NCI-H82 treated with DMSO at 0.1 percent for 48 hours (cell line): ENCODE data around the gene KLHL7.
A peak's percentile ranks its signal among the peaks of the same experiment; 100 is the strongest.

Source experiments
- DNase-seq: peaks from one replicate; lab custom pipeline; 2025; ENCODE audit not compliant: unreplicated experiment; lab: John Stamatoyannopoulos, UW

Gene KLHL7, protein sequence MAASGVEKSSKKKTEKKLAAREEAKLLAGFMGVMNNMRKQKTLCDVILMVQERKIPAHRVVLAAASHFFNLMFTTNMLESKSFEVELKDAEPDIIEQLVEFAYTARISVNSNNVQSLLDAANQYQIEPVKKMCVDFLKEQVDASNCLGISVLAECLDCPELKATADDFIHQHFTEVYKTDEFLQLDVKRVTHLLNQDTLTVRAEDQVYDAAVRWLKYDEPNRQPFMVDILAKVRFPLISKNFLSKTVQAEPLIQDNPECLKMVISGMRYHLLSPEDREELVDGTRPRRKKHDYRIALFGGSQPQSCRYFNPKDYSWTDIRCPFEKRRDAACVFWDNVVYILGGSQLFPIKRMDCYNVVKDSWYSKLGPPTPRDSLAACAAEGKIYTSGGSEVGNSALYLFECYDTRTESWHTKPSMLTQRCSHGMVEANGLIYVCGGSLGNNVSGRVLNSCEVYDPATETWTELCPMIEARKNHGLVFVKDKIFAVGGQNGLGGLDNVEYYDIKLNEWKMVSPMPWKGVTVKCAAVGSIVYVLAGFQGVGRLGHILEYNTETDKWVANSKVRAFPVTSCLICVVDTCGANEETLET

DNA sequence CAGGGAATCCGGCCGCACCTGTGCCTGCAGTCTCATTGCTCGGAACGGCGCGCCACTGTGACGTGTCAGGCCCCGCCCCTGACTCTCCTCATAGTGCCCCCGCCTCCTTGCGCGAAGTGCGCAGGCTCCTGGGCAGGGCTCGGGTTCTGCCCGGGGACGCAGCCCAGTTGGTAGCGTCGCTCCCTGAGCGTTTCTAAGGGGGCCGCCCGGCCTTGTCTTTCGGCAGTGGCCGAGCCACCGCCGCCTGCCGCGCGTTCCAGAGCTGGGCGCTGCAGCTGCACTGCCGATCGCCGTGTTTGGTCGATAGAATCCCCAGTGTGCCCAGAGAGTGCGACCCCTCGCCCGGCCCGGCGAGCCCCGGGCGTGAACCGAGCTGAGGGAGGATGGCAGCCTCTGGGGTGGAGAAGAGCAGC lies at the start of gene KLHL7:
Gene KLHL7 (plus strand): TSS at position 142 of the 413 bp plus-strand sequence. CDS start 242 bp downstream, at position 384.
- DNase-seq, result peak; percentile 64

DNA sequence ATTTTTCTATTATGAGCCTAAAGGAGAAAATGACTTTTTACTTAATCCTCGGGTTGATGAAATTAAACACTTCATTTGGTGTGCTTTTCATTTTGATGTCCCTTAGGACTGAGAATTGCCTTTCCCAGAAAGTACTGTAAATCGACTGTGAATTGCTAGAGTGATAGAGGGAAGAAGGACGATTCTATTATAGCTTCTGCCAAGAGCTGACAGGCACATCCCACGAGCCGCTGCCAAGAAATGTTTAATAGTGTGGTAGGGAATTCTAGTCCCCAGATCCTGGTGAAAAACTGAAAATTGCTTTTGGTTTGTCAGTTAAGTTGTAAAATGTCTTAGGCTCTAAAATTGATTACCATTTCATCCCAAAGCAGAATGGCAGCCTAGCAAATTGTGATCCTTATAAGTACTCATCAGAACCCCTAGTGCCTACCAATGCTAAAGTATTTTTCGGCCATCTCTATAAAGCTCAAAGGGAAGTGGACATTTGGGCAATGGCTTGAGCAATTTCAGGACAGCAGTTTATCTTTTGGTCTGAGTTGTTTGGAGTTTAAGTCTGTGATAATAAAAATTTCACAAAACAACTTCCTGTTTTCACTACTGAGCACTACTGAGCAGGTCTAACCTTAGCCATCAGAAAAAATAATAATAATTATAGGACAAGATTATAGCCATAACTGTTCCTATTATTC lies 47.0 kb upstream of the KLHL7 start:
- no peak for DNase-seq

DNA sequence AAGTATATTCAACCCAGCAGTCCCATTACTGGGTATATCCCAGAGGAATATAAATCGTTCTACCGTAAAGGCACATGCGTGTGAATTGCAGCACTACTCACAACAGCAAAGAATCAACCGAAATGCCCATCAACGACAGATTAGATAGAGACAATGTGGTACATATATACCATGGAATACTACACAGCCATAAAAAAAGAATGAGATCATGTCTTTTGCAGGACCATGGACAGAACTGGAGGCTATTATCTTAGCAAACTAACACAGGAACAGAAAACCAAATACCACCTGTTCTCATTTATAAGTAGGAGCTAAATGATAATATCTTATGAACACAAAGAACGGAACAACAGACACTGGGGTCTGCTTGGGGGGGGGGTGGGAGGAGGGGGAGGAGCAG lies 44.3 kb upstream of the KLHL7 start:
- DNase-seq, result no peak

DNA sequence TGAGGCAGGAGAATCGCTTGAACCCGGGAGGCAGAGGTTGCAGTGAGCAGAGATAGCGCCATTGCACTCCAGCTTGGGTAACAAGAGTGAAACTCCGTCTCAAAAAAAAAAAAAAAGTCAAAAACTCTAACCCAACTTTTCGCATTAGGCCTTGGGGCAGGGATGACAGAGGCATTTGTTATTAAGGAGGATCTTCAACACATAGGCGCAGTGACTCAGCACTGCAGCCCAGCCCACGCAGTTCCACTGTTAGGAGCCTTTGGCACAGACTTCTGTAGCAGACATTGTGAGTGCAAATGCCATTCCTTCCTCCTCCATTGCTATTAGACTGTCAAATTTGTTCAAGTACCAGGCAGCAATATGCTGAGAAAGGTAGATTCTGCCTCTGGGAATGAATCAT lies 43.1 kb upstream of the KLHL7 start:
- DNase-seq, result no peak

DNA sequence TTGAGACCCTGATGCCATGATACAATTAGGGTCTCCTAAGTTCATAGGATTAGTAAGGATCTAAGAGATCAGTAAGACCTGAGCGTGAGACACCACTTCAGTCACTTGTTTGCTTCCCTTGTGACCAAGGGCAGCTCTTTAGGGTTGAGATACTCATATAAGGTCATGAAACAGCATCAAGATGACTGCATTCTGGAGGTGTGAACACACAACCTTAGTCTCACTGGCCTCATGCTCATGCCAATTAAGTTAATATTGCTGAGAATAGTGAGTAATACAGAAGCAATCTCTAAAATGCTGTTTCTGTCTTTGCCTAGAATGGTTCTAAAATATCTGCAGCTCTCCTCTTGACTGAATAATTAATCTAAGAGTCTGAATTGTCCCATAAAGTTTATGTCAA lies 39.6 kb upstream of the KLHL7 start:
- DNase-seq, result no peak

DNA sequence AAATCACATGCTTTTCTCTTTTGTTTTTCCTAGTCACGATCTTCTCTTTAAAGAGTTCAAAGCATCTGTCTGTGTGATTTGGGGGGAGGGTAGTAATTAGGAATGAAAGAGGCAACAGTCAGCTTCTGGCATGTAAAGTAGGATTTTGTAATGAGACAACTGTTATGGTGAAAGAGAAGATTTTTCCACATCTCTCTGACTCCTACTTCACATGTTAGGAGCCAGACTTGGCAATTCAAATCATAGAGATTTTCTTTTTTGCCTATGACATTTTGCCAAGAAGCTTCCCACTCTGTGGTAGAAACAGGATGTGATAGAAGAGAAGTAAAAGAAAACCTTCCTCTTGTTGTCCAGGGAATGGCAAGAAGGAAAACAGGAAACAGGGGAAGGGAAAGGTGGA lies 38.3 kb upstream of the KLHL7 start:
- no peak for DNase-seq

DNA sequence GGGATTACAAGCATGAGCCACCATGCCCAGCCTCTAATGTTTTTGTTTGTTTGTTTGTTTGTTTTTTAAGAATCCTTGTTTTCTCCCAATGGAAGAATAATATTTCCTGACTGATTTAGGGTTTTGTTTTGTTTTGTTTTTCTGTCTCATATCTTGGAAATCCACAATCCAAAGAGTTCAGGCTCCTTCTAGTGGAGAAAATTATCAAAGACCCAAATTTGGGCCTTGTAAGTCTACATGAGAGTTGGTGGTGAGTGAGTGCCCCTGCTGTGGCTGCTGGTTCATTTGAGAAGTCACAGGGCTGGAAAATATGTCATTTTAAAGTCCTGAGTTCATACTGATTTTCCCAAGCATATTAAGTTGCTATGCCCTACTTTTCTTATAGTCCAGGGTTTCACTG lies 33.5 kb upstream of the KLHL7 start:
- DNase-seq, result no peak

DNA sequence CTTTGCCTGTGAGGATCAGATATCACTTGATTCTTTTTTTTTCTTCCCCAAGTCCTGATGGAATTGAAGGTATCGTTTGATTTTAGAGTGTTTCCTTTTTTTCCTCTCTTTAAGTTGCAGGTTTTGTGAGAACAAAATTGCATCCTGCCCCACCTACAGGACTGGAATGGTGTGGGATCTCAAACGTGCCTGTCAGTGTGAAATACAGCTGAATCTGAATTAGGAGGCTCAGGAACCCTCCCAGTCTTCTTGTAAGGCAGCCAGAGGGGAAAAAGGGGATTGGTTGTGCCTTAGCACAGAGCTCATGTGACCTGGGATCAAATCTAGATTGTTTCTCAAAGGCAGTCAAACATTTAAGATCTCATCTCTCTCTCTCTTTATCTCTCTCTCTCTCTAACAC lies 32.7 kb upstream of the KLHL7 start:
- DNase-seq, result no peak

DNA sequence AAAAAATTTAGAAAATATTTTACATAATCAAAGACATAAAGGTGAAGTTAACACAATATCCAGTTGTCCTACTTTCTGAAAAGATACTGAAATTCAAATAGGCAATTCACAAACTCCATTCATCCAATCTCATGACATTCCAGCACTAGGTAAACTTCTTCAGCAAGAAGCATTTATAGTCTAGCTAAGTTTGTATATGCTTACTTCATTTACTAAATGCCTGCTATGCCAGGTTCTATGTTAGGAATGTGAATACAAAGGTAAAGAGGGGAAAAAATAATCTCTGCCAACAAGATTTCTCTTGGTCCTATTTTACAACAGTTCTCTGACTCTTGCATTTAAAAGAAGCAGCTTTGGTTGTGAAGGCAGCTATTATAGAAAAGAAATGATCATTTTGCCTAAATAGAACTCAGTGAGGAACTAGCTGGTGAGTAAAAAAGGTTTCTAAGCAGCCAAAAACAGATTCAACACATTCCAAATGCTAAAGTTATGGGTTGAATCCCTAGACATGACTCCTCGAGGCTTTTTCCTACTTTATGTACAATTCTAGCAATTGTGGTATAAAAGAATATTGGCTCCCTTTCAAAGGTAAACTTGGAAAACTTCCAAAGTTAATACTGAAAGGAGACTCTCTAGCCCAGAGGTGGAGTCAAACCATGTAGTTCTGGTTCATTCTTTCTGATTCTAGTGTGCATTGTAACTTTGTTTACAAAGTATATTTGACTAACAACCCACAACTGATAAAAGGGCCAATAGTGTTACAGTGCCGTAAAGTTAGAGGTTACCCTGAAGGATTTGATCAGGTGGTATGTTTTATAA lies 30.9 kb upstream of the KLHL7 start:
- DNase-seq, result no peak

DNA sequence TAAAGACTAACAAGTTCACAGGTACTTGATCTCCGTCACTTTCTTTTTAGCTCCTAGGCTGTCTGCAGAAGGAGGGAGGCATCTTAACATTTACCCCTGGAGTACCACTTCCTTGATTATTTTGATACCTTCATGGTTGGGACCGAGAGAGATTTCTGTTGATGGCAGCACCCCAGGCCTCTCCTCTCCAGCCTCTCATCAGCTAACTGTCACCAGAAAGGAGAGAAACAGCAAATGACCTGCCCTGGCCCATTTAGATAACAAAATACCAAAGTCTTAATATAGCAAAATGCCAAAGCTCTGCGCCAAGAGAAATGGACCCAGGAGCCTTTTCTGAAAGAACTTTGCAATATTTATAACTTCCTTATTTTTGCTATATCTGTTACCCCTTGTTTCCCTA lies 30.0 kb upstream of the KLHL7 start:
- DNase-seq, result no peak

DNA sequence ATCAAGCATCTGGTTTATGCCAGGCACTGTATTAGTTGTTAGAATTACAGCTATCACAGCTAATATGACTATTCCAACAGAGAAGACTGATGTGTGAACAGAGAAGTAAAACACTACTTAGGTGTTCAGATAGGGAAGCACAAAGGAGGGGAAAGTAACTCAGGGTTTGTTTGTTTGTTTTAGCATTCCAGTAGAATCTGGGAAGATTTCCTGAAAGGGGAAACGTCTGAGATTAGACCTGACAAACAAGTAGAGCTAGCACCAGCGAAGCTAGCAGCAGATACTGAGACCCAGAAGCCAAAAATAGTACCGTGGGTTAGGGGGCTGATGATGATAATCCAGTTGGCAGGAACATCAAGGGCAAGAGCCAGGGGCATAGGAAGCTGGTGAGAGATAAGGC lies 28.8 kb upstream of the KLHL7 start:
- no peak for DNase-seq

DNA sequence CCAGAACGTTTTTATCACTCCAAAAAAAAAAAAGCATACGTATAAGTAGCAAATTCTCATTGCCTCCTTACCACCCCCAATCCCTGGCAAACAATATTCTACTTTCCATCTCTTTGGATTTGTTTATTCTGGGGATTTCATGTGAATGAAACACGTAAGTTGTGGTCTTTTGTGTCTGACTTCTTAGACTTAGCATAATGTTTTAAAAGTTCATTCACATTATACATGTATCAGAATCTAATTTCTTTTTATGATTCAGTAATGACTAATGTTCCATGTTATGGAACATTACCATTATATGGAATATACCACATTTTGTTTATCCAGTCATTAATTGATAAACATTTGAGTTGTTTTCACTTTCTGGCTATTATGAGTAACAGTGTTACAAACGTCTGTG lies 12.5 kb upstream of the KLHL7 start:
- DNase-seq, result no peak

DNA sequence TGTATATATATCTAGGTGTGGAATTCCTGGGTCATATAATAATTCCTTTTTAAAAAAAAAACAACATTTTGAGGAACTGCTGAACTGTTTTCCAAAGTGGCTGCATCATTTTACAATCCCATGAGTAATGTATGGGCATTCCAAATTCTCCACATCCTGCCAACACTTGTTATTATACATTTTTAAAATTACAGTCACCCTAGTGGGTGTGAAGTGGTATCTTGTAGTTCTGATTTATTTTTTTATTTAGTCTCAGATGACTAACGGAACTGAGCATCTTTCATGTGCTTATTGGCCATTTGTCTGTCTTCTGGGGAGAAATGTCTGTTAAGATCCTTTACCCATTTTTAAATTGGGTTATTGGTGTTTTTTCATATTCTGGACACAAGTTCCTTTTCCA lies 12.0 kb upstream of the KLHL7 start:
- no peak for DNase-seq

DNA sequence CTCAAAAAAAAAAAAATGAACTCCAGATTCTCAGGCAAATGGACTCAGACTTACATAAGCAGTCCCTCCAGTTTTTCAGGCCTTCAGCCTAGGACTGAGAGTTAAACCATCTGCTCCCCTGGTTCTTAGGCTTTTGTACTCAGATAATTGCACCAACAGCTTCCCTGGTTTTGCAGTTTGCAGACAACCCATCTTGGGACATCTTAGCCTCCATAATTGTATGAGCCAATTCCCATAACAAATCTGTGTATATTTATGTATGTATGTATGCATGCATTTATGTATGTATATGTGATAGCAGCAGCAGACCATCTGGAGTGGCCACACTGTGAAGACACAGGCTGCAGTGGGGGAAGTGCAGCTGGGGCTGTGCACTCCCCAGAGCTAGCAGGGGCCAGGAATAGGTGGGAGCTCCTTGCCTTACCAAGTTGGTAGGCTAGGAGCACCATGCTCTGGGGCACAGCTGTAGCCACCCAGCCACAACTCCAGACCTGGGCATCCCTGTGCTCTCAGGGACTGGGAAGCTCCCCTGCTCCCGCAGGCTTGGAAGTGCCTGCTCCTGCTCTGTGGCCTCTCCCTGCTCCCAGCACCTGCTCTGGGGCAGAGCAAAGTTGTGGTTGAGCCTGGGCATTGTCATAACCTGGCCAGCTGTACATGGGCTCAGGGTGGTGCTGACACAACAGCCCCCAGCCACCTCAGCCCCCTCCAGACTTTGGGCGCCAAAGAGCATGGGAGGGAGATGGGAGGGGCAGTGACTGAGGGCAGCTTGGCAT lies 8.9 kb upstream of the KLHL7 start:
- no peak for DNase-seq

DNA sequence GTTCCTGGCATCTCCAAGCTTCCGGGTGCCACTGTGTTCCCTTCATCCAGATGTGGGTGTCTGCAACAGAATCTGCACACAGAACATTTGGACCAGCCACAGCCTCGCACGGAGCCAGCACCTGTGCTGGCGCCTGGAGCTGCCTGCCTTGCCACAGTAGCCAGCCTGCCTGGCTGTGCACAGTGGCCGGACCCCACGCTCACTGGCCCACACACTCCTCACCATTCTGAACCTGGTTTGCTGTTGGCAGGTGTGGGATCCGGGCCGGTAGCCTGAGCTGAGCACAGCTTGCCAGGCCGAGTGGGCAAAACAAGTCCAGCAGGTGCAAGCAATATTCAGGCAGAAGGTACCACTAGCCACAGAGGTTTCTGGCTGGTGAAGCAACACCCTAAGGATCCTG lies 7.6 kb upstream of the KLHL7 start:
- DNase-seq, result no peak

DNA sequence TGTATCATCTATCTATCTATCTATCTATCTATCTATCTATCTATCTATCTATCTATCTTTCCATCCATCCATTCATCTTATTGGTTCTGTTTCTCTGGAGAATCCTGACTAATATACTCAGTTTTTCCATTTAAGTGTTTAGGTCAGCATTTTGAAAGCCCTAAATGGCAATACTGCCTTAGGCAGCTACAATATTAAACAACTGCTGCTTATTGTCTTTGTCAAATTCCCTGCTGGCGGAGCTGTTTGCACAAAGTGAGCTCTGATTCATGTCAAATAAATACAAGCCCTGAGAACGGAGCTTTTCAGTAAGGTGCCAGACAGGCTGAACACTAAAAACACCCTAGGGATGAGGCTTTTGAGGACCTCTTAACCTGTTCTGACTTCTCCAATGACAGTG lies 7.1 kb upstream of the KLHL7 start:
- DNase-seq, result no peak

DNA sequence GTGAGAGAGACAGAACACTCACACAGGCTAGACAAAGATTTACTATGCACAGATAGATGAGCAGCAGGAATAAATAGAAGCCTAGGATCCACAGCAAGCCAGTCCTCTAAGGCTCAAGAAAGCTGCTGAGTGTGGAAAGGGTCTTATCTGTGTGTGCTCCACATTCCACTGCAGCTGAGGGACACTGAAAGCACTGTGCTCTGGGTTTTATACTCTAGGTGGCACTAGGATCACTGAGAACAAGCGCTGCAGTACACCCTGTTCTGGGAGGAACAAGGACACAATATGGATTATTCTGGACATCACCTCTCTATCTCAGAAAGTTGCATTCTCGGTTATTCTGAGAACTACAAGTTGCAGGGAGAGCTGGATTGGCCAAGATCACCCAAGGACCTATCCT lies 4.9 kb upstream of the KLHL7 start:
- DNase-seq, result peak; percentile 31

DNA sequence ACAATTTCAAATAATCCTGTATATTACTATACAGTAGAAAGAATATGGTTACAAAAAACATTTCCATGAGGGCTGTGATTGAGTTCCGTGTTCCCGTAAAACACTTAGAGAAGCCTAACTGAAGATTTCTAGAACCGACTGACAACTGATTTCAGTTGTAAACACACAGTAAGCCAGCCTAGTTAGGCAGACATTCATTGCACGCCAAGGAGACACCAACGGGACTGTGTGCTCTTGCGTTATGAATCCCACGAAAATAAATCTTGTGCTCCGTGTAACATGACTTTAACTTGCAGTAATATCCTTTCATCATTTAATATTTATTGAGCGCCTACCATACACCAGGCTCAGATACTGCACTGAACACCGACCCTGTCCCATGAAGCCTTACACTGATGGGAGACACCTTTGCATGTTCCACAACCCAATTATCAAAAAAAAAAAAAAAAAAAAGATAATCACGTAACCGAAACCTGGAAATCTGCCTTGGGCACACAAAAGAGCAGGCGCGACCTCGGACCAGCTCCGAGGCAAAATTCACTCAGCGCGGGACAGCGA lies 420 bp upstream of the KLHL7 start:
- DNase-seq, result no peak

DNA sequence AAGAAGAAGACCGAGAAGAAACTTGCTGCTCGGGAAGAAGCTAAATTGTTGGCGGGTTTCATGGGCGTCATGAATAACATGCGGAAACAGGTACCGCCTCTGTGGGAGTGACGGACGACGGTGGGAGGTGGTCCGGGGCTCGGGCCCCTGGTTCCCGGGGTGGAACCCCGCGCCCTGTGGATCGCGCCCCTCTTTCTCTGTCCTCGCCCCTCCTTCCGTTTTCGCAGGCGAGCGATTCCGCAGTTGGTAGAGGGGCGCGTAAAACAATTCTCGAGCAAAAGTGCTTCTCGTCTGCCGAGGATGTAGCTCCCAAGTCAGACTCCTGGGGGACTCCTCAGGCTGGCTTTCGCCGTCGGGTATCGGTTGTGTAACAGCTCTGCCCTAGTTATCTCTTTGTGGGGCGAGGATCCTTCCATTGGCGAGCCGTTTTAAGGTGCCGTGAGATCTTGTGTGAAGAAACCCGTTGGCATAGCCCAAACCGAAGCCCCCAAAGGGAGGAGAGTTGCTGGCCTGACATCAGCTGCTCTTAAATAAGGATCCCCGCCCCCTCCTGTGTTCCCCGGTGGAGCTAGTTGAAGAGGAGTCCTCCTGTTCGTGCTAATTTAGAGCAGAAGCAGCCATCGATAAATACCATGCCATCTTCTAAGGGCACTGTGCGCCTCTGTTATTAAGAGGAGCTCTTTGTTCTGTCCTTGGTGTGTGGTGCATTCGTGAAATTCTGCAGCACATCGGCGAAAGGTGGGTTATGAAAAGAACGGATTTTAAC lies 655 bp downstream of the KLHL7 start:
- no peak for DNase-seq
